AG04449 (cell line): ENCODE measurements around the gene MYO1G.

ENCODE experiments used
- CTCF ChIA-PET: fragments of 350-600 bp; formaldehyde crosslinking; extraction: SDS; loops from one replicate; lab custom pipeline; 2021; ENCODE audit warnings: antibody characterized with exemption; lab: Yijun Ruan, JAX
- POLR2A ChIA-PET: fragments of 400-600, 350-600 bp; formaldehyde crosslinking; extraction: SDS; loops from one replicate; lab custom pipeline; 2020; ENCODE audit warnings: antibody characterized with exemption, inconsistent platforms; lab: Yijun Ruan, JAX
- DNase-seq: peaks from one replicate; pipeline ENCODE4 v3.0.0-alpha.2; 2010; ENCODE audit warnings: low read depth, low spot score
- H3K4me3 ChIP-seq: 2 replicates; pipeline ENCODE4 v1.5.1; 2011; ENCODE audit warnings: low read depth, mild to moderate bottlenecking, control low read depth, low read length
- CTCF ChIP-seq: IDR thresholded peaks from one replicate; pipeline ENCODE4 v1.5.1; 2011; ENCODE audit warnings: mild to moderate bottlenecking, moderate library complexity, low read length, control low read depth, inconsistent platforms; ENCODE audit not compliant: insufficient read depth; ENCODE audit errors: missing control alignments

Gene MYO1G

GRCh38 chr7:44912775-44913347 lies 66.0 kb downstream of the MYO1G start:
- no peak for TF ChIP-seq CTCF
- DNase-seq: no peak
- ChIA-PET CTCF (interaction anchor here (0.5 to 2.8 kb wide), 6 partner anchors 10 to 318 kb away, joined by 3 to 14 read pairs (median 5); no protein-coding TSS in a partner anchor), POLR2A (no interaction called here)
- no peak overlapping the region for H3K4me3 ChIP-seq
